ENCODE measurements around the gene VEGFA. TPM values are rescaled to one million over a fixed set of nuclear protein-coding genes. Genes with fewer than 3 reads are reported as not detected.

Gene VEGFA
- polyA plus RNA-seq, 3 donors = 19.0 to 454 (median 32.0) TPM

DNA sequence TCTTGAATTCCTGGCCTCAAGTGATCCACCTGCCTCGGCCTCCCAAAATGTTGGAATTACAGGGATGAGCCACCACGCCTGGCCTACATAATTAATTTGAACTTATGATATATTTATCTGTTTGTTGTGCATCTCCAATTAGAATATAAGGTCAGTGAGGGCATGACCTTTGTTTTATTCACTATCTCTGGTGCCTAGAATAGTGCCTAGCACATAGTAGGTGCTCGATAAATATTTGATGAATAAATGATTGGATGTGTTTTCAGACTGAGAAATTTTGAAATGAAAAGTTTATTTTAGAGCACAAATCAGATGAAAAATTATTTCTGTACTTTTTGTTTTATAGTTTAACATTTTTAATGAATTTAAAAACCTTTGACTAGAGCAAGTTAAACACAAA lies 19.4 kb upstream of the VEGFA start:
- no peak overlapping the region for H3K4me3 Mint-ChIP-seq
- intact Hi-C loops (cut with micrococcal nuclease) = no loop called here
- Histone ChIP-seq H3K9me3 (replicated peaks in 1 of 2; ENCODE audit: control insufficient read depth in 1 of 2, insufficient read depth in 1 of 2, low read length in 2 of 2) (no peaks in the 10 kb centered on the region), H3K27me3 (ENCODE audit: control insufficient read depth in 2 of 2, insufficient read depth in 2 of 2, low read length in 2 of 2) (peaks cover 0 to 6% of the 10 kb centered on the region in 2 donors), H3K36me3 (replicated peaks in 1 of 2; ENCODE audit: control insufficient read depth in 1 of 2, insufficient read depth in 2 of 2, low read length in 2 of 2) (no peaks in the 10 kb centered on the region), H3K79me2 (ENCODE audit: insufficient read depth, low read length) (no peaks in the 10 kb centered on the region), H3K27ac (ENCODE audit: low read depth in 1 of 2, low read length in 2 of 2) (no peak overlapping the region), H3K4me1 (ENCODE audit: control insufficient read depth in 1 of 2, insufficient read depth in 2 of 2, low read length in 2 of 2) (no peaks in the 10 kb centered on the region), H2AFZ (ENCODE audit: insufficient read depth, low read depth, low read length, poor library complexity, severe bottlenecking) (no peak overlapping the region), H3K4me3 (replicated peaks in 1 of 3; ENCODE audit: low read depth in 2 of 3, low read length in 3 of 3) (no peak overlapping the region), H3K9ac (ENCODE audit: insufficient read depth, low read length, poor library complexity, severe bottlenecking) (no peak overlapping the region), H3K4me2 (replicated peaks; ENCODE audit: extremely low read depth, low read length, poor library complexity, severe bottlenecking) (no peak overlapping the region), H4K20me1 (ENCODE audit: insufficient read depth, low read length) (no peaks in the 10 kb centered on the region)
- H3K4me1 Mint-ChIP-seq = no peaks in the 10 kb centered on the region
- no CpG with 5 or more reads among the region's 3 CpGs for WGBS (ENCODE audit: insufficient coverage)
- DNase-seq = no peak
- H3K36me3 Mint-ChIP-seq = no peaks in the 10 kb centered on the region
- H3K9me3 Mint-ChIP-seq = no peaks in the 10 kb centered on the region
- H3K27ac Mint-ChIP-seq = no peak overlapping the region
- peaks cover 3 to 18% (median 11%) of the 10 kb centered on the region in 3 donors for H3K27me3 Mint-ChIP-seq (ENCODE audit: low read depth in 3 of 3)
- TF ChIP-seq, protein P1, sequence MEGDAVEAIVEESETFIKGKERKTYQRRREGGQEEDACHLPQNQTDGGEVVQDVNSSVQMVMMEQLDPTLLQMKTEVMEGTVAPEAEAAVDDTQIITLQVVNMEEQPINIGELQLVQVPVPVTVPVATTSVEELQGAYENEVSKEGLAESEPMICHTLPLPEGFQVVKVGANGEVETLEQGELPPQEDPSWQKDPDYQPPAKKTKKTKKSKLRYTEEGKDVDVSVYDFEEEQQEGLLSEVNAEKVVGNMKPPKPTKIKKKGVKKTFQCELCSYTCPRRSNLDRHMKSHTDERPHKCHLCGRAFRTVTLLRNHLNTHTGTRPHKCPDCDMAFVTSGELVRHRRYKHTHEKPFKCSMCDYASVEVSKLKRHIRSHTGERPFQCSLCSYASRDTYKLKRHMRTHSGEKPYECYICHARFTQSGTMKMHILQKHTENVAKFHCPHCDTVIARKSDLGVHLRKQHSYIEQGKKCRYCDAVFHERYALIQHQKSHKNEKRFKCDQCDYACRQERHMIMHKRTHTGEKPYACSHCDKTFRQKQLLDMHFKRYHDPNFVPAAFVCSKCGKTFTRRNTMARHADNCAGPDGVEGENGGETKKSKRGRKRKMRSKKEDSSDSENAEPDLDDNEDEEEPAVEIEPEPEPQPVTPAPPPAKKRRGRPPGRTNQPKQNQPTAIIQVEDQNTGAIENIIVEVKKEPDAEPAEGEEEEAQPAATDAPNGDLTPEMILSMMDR (IDR thresholded peaks at IDR 0.05) = no peak

DNA sequence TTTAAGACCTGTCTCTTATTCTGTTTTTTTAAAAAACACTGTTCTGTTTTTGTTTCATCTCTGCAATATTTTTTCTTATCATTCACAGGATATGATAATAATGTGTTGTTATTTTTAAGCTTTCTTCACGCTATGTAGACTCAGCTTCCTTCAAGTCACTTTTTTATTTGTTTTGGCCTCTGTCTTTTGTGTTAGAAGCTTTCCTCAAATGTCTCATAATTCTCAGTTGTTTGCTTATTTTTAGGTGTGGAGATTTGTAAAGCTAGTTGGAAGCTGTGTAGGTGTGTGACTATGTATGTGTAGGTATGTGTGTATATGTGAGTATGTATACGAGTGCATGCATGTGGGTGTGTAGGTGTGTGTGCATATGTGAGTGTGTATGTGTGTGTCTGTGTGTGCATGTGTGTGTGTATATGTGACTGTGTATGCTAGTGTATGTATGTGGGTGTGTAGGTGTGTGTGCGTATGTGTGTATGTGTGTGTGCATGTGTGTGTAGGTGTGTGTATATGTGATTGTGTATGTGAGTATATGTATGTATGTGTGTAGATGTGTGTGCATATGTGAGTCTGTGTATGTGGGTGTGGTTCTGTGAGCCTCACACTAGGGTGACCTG lies 16.3 kb upstream of the VEGFA start:
- H3K4me1 Mint-ChIP-seq = peaks cover 2% of the 10 kb centered on the region
- TF ChIP-seq, protein P1 (IDR thresholded peaks at IDR 0.05) = no peak
- no peak overlapping the region for H3K9ac ChIP-seq (ENCODE audit: insufficient read depth, low read length, poor library complexity, severe bottlenecking)
- H3K79me2 ChIP-seq (ENCODE audit: insufficient read depth, low read length) = no peaks in the 10 kb centered on the region
- no peak overlapping the region for H3K4me3 ChIP-seq (replicated peaks in 1 of 3; ENCODE audit: low read depth in 2 of 3, low read length in 3 of 3)
- no peaks in the 10 kb centered on the region for H3K36me3 Mint-ChIP-seq
- H3K4me3 Mint-ChIP-seq = no peak overlapping the region
- intact Hi-C loops (cut with micrococcal nuclease) = no loop called here
- no peaks in the 10 kb centered on the region for H3K4me1 ChIP-seq (ENCODE audit: control insufficient read depth in 1 of 2, insufficient read depth in 2 of 2, low read length in 2 of 2)
- no peak overlapping the region for H2AFZ ChIP-seq (ENCODE audit: insufficient read depth, low read depth, low read length, poor library complexity, severe bottlenecking)
- H3K4me2 ChIP-seq (replicated peaks; ENCODE audit: extremely low read depth, low read length, poor library complexity, severe bottlenecking) = no peak overlapping the region
- H3K27me3 ChIP-seq (ENCODE audit: control insufficient read depth in 2 of 2, insufficient read depth in 2 of 2, low read length in 2 of 2) = no peaks in the 10 kb centered on the region
- no peaks in the 10 kb centered on the region for H3K36me3 ChIP-seq (replicated peaks in 1 of 2; ENCODE audit: control insufficient read depth in 1 of 2, insufficient read depth in 2 of 2, low read length in 2 of 2)
- no peak overlapping the region for H3K27ac ChIP-seq (ENCODE audit: low read depth in 1 of 2, low read length in 2 of 2)
- no peak for DNase-seq
- no peaks in the 10 kb centered on the region for H4K20me1 ChIP-seq (ENCODE audit: insufficient read depth, low read length)
- no peaks in the 10 kb centered on the region for H3K9me3 ChIP-seq (replicated peaks in 1 of 2; ENCODE audit: control insufficient read depth in 1 of 2, insufficient read depth in 1 of 2, low read length in 2 of 2)
- WGBS (ENCODE audit: insufficient coverage) = 100% methylated on average over 2 of the region's 3 CpGs
- H3K27me3 Mint-ChIP-seq (ENCODE audit: low read depth in 3 of 3) = peaks cover 3 to 10% (median 9%) of the 10 kb centered on the region in 3 donors
- no peaks in the 10 kb centered on the region for H3K9me3 Mint-ChIP-seq
- no peak overlapping the region for H3K27ac Mint-ChIP-seq

All from CD14-positive monocyte (primary cell).